Globus pallidus (tissue), 1 donor: ENCODE results near the gene MFSD6.
"Not testable (repeated sequence)": the region's sequence is repeated elsewhere in the genome, so short reads cannot be mapped to it uniquely, and the experiment has no call there.

Experiments
- DNase-seq: peaks from one replicate; pipeline ENCODE4 v3.0.0-alpha.2; 2015; ENCODE audit warnings: low spot score

MFSD6 gene

GRCh38 chr2:190501702-190502407 lies 93.7 kb downstream of the MFSD6 start:
- DNase-seq = no peak

GRCh38 chr2:190503088-190503487 lies 94.9 kb downstream of the MFSD6 start:
- no peak for DNase-seq

GRCh38 chr2:190504912-190505311 lies 96.8 kb downstream of the MFSD6 start:
- no peak for DNase-seq

- no peak for DNase-seq
These were observed 97.5 kb downstream of the MFSD6 start for GRCh38 chr2:190505696-190506095.

GRCh38 chr2:190506666-190507065 lies 98.5 kb downstream of the MFSD6 start:
- no peak for DNase-seq

GRCh38 chr2:190507135-190507534 lies 99.0 kb downstream of the MFSD6 start:
- no peak for DNase-seq

- not testable (repeated sequence) for DNase-seq
These were observed 101.7 kb downstream of the MFSD6 start for GRCh38 chr2:190509895-190510294.

GRCh38 chr2:190511104-190511503 lies 102.9 kb downstream of the MFSD6 start:
- DNase-seq = peak; percentile 61

- DNase-seq = no peak
These were observed 104.5 kb downstream of the MFSD6 start for GRCh38 chr2:190512539-190513095.

- DNase-seq = no peak
These were observed 105.7 kb downstream of the MFSD6 start for GRCh38 chr2:190513877-190514276.

- DNase-seq = no peak
These were observed 106.5 kb downstream of the MFSD6 start for GRCh38 chr2:190514676-190515075.

GRCh38 chr2:190515687-190516086 lies 107.5 kb downstream of the MFSD6 start:
- no peak for DNase-seq

GRCh38 chr2:190517468-190517867 lies 109.3 kb downstream of the MFSD6 start:
- DNase-seq = no peak

GRCh38 chr2:190519975-190520767 lies 112.0 kb downstream of the MFSD6 start:
- DNase-seq = no peak

- no peak for DNase-seq
These were observed 116.8 kb downstream of the MFSD6 start for GRCh38 chr2:190524928-190525327.

GRCh38 chr2:190526105-190526750 lies 118.1 kb downstream of the MFSD6 start:
- no peak for DNase-seq

GRCh38 chr2:190527214-190527613 lies 119.1 kb downstream of the MFSD6 start:
- no peak for DNase-seq

GRCh38 chr2:190527918-190528317 lies 119.8 kb downstream of the MFSD6 start:
- no peak for DNase-seq

GRCh38 chr2:190528521-190529001 lies 120.4 kb downstream of the MFSD6 start:
- DNase-seq = no peak

- no peak for DNase-seq
These were observed 121.5 kb downstream of the MFSD6 start for GRCh38 chr2:190529486-190530247.

GRCh38 chr2:190530248-190530900 lies 122.2 kb downstream of the MFSD6 start:
- peak; percentile 45 for DNase-seq
